ENCODE data around the gene SMU1.

GRCh38 chr9:32992595-32993238, 83.8 kb downstream of the SMU1 start:
- TF ChIP-seq CTCF (IDR thresholded peaks at IDR 0.05 in 2 of 3, conservative IDR thresholded peaks at IDR 0.05 in 1 of 3; ENCODE audit: borderline replicate concordance in 1 of 3, insufficient read depth in 1 of 3, low read depth in 2 of 3, low read length in 2 of 3) (no peak), SRF (IDR thresholded peaks at IDR 0.05; ENCODE audit: low read depth) (no peak), MAX (IDR thresholded peaks at IDR 0.05) (no peak)

All from HCT116 (cell line).